HFF-Myc (cell line): ENCODE results near the gene POGK.

Source experiments
- DNase-seq: peaks from one replicate; pipeline ENCODE4 v3.0.0-alpha.2; 2011; ENCODE audit warnings: low read depth; ENCODE audit errors: extremely low read depth
- H3K4me3 ChIP-seq: replicated peaks from 2 replicates; pipeline ENCODE4 v1.5.1; 2011; ENCODE audit warnings: low read depth, mild to moderate bottlenecking, control low read depth, low read length
- CTCF ChIP-seq: IDR thresholded peaks from 2 replicates; pipeline ENCODE4 v1.5.1; 2012; ENCODE audit warnings: mild to moderate bottlenecking, low read depth, low read length, control low read depth; ENCODE audit errors: missing control alignments

Gene POGK

GRCh38 chr1:166838766-166839599, at the start of gene POGK:
Gene POGK, plus strand, starts transcription at chr1:166839475. Its CDS starts 1,482 bp downstream, at chr1:166840957.
- peak within 1 kb of the TSS; percentile 68 for H3K4me3 ChIP-seq
- no peak for TF ChIP-seq CTCF
- DNase-seq = peak; percentile 57

- no peak overlapping the region for H3K4me3 ChIP-seq
- TF ChIP-seq CTCF = no peak
- DNase-seq = no peak
Measured at GRCh38 chr1:166796620-166797236, 42.5 kb upstream of the POGK start.

- no peak for DNase-seq
- no peak overlapping the region for H3K4me3 ChIP-seq
- TF ChIP-seq CTCF = no peak
Measured at GRCh38 chr1:166808952-166809351, 30.3 kb upstream of the POGK start.

- no peak overlapping the region for H3K4me3 ChIP-seq
- no peak for DNase-seq
- TF ChIP-seq CTCF = no peak
Measured at GRCh38 chr1:166811691-166812090, 27.6 kb upstream of the POGK start.

- TF ChIP-seq CTCF = no peak
- no peak overlapping the region for H3K4me3 ChIP-seq
- no peak for DNase-seq
Measured at GRCh38 chr1:166813508-166814223, 25.6 kb upstream of the POGK start.

GRCh38 chr1:166814611-166815010, 24.7 kb upstream of the POGK start:
- no peak for TF ChIP-seq CTCF
- H3K4me3 ChIP-seq = no peak overlapping the region
- DNase-seq = no peak
